ENCODE measurements around the gene CCL25.
A peak's percentile ranks its signal among the peaks of the same experiment; 100 is the strongest.

Gene CCL25

DNA sequence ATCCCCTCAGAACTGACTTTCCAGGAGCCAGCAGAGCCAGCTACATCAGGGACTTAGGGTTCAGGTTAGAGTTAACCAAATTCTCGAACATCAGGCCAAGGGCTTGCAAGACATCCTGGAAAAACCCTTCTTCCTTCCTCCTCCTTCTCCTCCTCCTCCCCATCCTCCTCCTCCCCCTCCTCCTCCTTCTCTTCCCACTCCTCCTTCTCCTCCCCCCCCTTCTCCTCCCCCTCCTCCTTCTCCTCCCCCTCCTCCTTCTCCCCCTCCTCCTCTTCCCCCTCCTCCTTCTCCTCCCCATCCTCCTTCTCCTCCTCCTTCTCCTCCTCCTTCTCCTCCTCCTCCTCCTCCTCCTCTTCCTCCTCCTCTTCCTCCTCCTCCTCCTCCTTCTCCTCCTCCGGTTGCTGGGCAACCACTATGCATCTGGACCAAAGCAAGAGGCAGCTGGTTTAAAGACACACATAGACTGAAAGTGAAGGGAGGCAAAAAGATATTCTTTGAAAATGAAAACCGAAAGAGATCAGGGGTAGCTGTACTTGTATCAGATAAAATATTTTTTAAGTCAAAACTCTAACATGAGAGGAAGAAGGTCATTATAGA, 5.9 kb upstream of the CCL25 start:
- no peak for DNase-seq

DNA sequence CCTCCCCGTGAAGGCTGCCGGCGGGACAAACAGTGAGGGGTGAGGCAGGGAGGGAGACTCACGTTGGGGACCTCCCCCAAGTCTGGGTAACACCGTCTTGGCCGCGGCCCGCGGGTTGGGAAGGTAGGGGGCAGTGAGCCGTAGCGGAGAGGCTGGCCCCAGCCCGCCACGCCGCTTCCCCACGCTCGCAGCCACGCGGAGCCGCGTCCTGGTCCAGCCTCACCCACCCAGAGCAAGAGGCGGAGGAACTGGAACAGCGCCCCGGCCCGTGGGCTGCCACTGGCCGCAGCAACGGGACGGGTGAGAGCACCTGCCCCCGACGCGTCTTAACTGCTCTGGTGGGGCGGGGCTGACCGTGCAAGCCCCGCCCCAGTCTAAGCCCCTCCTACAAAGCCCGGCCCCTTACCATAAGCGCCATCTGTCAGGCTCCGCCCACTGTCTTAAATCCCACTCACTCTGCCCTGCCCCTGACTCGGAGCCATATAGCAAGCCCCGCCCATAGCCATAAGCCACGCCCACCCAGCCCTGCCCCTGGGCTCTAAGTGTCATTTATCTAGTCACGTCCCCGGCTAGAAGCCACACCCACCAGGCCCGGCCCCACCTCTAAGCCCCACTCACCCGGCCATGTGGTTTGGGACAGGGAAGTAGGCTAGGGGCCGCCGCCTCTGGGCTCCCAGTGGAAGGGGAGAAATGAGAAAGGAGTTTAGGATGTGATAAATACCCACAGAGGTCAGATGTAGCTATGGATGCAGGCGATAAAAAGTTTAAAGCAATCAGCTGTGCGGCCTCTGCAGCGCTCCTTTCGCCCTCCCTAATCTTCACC, 2.1 kb upstream of the CCL25 start:
- DNase-seq: peak; percentile 89

DNA sequence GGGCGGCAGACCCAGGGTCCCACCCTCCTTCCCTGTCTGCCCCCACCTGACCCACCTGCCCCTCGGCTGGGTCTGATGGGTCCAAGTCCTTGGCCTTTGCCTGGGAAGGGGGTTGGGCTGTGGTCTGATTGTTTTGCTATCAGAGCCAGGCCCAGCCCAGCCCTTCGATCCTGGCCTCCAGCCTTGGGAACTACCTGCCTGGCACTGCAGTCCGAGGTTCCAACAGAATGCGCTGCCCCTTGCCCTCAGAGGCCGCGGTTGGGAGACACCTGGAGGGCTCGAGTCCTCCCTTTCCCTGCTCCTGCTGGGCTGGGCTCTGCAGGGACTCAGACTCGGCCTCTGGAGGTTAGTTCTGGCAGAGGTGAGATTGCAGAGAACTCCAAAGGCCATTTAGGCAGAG, 1.6 kb downstream of the CCL25 start:
- no peak for DNase-seq

GRCh38 chr19:8056533-8056932, 4.0 kb downstream of the CCL25 start:
- no peak for DNase-seq

DNA sequence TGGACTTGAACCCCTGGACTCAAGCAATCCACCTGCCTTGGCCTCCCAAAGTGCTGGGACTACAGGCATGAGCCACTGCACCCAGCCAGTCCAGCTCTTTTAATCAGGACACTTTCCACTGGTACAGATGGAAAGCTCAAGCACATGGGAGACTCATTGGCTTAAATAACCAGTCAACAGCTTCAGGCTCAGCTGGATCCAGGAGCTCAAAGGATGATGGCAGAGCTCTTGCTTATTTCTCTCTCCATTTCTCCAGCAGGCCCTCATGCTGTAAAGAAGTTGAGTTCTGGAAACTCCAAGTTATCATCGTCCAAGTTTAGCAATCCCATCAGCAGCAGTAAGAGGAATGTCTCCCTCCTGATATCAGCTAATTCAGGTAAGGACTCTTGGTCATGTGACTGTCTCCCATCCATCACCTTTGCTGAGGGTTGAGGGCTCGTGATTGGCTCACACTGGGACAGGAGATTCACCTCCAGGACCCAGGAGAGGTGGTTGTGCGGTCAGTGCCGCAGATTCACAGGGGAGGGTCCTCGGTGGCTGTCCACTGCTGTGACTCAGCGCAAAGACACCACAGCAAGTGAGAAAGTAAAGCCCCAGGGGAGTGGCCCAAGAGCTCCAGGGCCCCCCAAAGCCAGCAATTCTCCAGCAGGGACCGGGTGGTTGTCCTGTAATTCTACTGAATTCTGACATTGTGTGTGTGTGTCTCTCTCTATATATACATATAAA, 5.1 kb downstream of the CCL25 start:
- no peak for DNase-seq

DNA sequence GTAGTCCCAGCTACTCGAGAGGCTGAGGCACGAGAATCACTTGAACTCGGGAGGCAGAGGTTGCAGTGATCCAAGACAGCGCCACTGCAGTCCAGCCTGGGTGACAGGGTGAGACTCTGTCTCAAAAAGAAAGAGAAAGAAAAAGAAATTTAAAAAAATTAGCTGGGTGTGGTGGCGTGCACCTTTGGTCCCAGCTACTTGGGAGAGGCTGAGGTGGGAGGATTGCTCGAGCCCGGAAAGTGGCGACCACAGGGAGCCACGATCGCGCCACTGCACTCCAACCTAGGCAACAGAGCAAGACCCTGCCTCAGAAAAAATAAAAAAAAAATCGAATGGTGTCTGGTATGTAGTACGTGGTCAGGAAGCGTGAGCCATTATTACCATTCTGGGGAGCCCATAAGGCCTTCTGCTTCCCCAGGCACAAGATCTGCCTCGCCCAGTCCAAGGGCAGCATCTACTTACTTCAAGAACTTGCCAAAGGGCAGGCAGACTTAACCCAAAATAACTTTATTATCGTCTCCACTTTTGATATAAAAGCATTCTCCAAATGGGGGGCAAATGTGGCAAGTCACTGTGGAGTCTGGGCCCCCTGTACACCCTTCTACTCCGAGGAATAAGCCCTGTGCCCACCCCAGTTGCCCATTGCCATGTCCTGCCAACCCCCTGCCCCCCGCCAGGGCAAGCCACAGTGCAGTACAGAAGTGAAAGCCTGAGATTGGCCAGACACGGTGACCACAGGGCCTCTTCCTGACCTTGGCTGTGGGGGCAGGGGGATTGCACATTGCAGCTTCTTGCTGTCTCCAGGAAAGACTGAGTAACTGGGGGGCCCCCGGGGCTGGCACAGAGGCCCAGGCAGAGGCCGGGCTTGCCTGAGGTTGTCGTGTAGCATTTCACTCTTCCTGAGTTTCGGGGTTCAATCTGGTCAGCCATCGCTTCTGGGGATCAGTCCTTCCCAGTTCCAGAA, 12.6 kb downstream of the CCL25 start:
- no peak for DNase-seq

DNA sequence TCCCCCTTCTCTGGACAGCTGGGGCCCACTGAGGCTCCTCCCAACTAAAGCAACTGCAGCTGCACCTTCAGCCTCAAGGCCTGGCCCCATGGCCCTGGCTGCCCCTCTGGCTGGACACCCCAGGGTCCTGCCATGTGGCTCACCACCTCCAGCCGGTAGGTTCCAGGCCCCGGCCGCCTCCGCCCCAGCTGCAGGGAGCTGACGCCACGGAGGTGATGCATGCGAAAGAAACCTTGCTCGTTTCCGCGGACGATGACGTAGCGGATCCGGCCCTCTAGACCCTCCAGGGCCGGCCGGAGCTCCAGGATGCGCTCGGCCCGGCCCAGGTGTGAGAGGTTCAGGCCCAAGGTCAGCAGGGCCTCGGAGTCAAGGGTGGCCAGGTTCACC, 13.3 kb downstream of the CCL25 start:
- no peak for DNase-seq

DNA sequence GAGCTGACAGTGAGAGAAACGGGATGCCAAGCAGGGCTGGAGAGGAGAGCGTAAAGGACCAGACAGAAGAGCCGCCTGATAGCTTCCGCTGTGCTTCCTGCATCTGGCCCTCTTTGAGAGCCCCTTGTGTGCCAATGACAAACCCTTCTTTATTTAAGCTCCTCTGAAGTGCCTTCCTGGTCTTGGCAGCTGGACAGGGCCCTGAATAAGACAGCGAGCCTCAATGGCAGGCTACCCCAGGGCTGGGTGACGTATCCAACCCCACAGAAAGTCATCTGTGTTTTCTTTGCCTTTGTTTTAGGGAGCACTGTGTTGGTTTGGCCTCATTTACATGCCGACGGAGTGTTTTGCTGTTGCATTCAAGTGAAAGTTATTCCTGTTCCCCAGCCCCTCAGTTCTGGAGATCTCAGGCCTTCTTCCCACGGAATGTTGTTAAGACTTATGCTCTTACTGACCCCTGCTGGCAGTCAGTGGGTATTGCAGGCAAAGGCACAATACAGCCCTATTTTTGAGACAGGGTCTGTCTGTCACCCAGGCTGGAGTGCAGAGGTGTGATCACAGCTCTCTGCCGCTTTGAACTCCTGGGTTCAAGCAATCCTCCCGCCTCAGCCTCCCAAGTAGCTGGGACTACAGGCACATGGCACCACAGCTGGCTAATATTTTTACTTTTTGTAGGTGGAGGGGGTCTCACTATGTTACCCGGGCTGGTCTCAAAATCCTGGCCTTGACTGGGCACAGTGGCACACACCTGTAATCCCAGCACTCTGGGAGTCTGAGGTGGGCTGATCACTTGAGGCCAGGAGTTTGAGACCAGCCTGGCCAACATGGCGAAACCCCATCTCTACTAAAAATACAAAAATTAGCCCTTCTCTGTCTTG, 16.8 kb downstream of the CCL25 start:
- DNase-seq: peak; percentile 12

GRCh38 chr19:8071912-8072311, 19.4 kb downstream of the CCL25 start:
- no peak for DNase-seq

DNA sequence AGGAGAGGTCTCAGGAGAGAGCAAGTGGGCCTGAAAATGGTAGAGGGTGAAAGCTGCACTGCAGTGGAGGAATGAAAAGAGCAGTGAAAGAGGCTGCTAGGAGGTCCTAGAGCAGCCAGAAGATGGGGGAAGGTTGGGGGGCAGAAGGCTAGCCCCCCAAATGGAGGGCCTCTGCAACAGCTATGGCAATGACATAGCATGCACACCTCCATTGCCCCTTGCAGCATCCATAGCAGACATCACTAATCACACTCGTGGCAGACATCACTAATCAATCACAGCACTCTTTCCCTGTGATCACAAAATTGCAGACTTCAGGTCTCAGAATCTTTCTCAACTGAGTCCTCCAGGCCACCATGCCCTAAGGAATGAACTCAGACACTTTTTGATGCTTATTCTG, 21.9 kb downstream of the CCL25 start:
- no peak for DNase-seq

DNA sequence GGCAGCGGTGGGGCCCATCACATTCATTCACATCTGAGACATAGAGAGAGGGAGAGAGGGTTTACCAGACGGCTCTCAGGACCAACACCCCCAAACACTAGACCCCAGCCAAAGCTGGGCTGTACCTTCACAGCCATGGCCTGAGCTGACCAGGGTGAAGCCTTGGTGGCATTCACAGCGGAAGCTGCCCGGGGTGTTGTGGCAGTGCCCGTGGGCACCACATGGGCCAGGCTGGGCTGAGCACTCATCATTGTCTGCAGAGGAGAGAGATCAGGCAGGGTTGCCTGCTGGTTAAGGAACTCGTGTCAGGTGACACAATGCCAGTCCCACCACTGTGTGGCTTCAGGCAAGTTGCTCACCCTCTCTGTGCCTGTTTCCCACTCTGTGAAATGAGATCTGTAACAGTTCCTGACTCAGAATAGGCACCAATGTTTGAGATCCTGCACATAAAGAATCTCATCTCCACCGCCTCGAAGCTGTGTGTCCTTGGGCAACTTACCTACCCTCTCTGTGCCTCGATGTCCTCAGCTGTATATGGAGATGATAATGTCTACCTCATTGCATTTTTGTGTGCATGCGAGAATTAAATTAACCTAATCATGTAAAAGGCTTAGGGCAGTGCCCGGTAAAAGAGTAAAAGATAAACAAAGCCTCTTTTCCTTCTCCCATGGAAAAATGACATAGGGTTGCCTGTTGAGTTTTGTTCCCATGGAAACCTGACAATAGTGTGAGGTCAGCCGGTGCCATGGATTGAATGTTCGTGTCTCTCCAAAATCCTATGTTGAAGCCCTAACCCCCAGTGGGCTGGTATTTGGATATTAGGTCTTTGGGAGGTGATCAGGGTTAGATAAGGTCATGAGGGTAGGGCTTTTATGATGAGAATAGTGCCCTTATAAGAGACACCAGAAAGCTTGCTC, 22.9 kb downstream of the CCL25 start:
- no peak for DNase-seq

DNA sequence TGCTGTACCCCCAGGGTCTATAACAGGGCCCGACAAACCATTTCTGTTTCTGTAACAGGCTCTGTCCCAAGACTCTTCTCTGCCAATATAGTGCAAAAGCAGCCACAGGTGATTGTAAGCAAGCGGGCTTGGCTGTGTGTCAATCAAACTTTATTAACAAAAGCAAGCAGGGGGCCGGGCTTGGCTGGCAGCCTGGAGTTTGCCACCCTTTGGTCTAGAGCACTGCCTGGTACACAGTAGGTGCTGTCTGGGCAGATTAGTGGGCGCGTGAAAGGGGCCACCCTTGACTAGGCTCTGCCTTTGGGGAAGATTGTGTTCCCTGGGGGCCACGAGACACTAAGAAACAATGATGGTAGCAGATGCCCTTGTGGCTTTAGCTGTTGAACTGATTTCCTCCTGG, 27.4 kb downstream of the CCL25 start:
- peak; percentile 2 for DNase-seq

DNA sequence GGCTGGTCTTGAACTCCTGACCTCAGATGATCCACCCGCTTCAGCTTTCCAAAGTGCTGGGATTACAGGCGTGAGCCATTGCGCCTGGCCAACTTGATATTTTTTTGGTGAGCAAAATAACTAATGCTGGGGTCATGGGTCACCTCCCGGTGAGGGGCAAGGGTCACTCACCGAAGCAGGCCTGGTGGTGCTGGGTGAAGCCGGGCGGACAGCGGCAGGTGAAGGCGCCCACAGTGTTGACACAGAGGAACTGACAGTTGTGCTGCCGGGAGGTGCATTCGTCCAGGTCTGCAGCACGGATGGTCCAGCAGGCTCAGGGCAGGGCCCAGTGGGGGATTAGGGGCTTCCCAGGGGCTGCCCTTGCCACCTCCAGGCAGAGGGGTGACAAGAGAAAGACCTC, 28.3 kb downstream of the CCL25 start:
- no peak for DNase-seq

DNA sequence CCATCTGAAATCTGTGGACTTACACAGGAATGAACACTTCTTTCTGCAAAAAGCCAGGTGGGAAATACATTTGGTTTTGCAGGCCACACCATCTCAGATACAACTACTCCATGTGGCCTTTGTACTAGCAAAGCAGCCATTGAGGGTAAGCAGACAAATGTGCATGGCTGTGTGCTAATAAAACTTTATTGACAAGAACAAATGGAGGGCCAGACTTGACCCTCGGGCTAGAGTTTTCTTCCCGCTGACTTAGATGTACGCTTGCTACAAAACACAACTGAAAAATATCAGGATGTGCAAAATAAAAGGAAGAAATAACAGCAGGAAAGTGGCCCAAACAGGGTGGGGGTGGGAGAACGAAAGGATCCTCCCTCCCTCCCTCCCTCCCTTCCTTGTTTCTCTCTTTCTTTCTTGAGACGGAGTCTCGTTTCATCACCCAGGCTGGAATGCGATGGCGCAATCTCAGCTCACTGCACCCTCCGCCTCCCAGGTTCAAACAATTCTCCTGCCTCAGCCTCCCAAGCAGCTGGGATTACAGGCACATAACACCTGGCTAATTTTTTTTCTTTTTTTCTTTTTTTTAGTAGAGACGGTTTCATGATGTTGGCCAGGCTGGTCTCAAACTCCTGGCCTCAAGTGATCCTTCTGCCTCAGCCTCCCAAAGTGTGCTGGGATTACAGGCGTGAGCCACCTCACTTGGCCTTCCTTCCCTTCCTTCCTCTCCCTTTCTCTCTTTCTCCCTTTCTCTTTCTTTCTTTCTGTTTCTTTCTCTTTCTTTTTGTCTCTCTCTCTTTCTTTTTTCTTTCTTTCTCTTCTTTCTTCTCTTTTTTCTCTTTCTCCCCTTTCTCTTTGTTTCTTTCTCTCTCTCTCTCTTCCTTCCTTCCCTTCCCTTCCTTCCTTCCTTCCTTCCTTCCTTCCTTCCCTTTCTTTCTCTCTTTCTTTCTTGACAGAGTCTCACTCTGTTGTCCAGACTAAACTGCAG, 29.3 kb downstream of the CCL25 start:
- no peak for DNase-seq

DNA sequence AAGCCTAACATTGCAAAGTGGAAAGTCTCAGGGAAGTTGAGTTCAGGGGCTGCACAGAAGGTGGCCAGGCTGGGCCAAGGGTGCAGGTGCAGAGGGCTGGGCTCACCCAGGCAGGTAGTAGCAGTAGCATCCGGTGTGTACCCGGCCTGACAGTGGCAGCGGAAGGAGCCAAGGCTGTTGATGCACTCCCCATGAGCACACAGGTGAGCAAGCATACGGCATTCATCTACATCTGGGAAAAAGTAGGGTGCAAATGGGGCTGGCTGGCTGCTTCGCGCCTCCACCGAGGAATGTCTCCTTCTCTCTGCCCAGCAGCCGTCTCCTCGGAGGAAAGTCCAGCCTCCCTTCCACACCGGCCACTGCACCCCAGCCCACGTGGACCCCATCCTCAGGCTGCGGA, 30.6 kb downstream of the CCL25 start:
- no peak for DNase-seq

GRCh38 chr19:8084152-8084551, 31.6 kb downstream of the CCL25 start:
- no peak for DNase-seq

GRCh38 chr19:8085598-8086408, 33.2 kb downstream of the CCL25 start:
- DNase-seq: no peak

GRCh38 chr19:8086849-8087248, 34.3 kb downstream of the CCL25 start:
- no peak for DNase-seq

- DNase-seq: no peak
Observed at GRCh38 chr19:8087876-8088275, 35.3 kb downstream of the CCL25 start.

All from NCI-H345 (cell line).